ENCODE measurements around the gene MAP1LC3B2.

- TF ChIP-seq, protein P1, sequence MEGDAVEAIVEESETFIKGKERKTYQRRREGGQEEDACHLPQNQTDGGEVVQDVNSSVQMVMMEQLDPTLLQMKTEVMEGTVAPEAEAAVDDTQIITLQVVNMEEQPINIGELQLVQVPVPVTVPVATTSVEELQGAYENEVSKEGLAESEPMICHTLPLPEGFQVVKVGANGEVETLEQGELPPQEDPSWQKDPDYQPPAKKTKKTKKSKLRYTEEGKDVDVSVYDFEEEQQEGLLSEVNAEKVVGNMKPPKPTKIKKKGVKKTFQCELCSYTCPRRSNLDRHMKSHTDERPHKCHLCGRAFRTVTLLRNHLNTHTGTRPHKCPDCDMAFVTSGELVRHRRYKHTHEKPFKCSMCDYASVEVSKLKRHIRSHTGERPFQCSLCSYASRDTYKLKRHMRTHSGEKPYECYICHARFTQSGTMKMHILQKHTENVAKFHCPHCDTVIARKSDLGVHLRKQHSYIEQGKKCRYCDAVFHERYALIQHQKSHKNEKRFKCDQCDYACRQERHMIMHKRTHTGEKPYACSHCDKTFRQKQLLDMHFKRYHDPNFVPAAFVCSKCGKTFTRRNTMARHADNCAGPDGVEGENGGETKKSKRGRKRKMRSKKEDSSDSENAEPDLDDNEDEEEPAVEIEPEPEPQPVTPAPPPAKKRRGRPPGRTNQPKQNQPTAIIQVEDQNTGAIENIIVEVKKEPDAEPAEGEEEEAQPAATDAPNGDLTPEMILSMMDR (IDR thresholded peaks at IDR 0.05; ENCODE audit: insufficient read depth, low read depth, low read length), result no peak
- no peak for TF ChIP-seq EZH2 (IDR thresholded peaks at IDR 0.05; ENCODE audit: insufficient read depth, low read length)
Measured at GRCh38 chr12:116573776-116574175, 14.6 kb downstream of the MAP1LC3B2 start.
